Small intestine (tissue), 7 donors: ENCODE data around the gene KCNH2. TPM values are rescaled to one million over a fixed set of nuclear protein-coding genes. Genes with fewer than 3 reads are reported as not detected.
"Not testable (repeated sequence)": the region's sequence is repeated elsewhere in the genome, so short reads cannot be mapped to it uniquely, and the experiment has no call there.

Experiments used
- DNase-seq, 2 donors: peaks; one replicate each; pipeline versions ENCODE4 v3.0.0 to v3.0.0-alpha.2; 2013
- FAIRE-seq: peaks from 2 replicates; lab custom pipeline; 2012; peaks lifted over from hg19 to GRCh38; lab: Jason Lieb, UNC
- H3K27ac ChIP-seq, 3 donors: one replicate each; pipeline ENCODE4 v1.5.1; 2013; ENCODE audit warnings: low read length in 2 of 3, mild to moderate bottlenecking in 2 of 3, control low read depth in 1 of 3, inconsistent platforms in 1 of 3, low read depth in 1 of 3, moderate library complexity in 1 of 3
- H3K27me3 ChIP-seq, 3 donors: one replicate each; pipeline ENCODE4 v1.6.1; 2013; ENCODE audit warnings: low read length in 3 of 3, inconsistent platforms in 1 of 3; ENCODE audit not compliant: control insufficient read depth in 3 of 3, insufficient read depth in 3 of 3
- H3K36me3 ChIP-seq, 3 donors: one replicate each; pipeline ENCODE4 v1.6.1; 2013; ENCODE audit warnings: low read length in 3 of 3, inconsistent platforms in 1 of 3, low read depth in 1 of 3, mild to moderate bottlenecking in 1 of 3, moderate library complexity in 1 of 3; ENCODE audit not compliant: control insufficient read depth in 3 of 3, insufficient read depth in 2 of 3
- H3K4me1 ChIP-seq, 3 donors: one replicate each; pipeline ENCODE4 v1.6.1; 2013; ENCODE audit warnings: low read length in 2 of 3, inconsistent platforms in 1 of 3, low read depth in 1 of 3, mild to moderate bottlenecking in 1 of 3, moderate library complexity in 1 of 3; ENCODE audit not compliant: control insufficient read depth in 3 of 3, insufficient read depth in 2 of 3
- H3K4me3 ChIP-seq, 3 donors: one replicate each; pipeline ENCODE4 v1.5.1; 2013; ENCODE audit warnings: low read length in 3 of 3, control low read depth in 1 of 3, inconsistent platforms in 1 of 3, low read depth in 1 of 3, mild to moderate bottlenecking in 1 of 3, moderate library complexity in 1 of 3
- H3K9me3 ChIP-seq, 2 donors: one replicate each; pipeline ENCODE4 v1.6.1; 2013; ENCODE audit warnings: low read depth in 1 of 2, low read length in 1 of 2; ENCODE audit not compliant: control insufficient read depth in 2 of 2, insufficient read depth in 1 of 2
- WGBS, 3 donors: extraction: QIAGEN DNeasy Blood & Tissue Kit; methylation state at CpG; one replicate each; pipeline ENCODE4 v1.1.7; 2013; 5-methylcytosine and 5-hydroxymethylcytosine counted together
- polyA plus RNA-seq, 4 donors: library from polyadenylated mRNA; stranded (reverse) in 3 of 4; unstranded in 1 of 4; fragments of 200-250 nt in 3 of 4; fragments of 120-200 nt in 1 of 4; gene quantifications; one replicate each; pipeline versions ENCODE4 v1.2.1 to v1.2.3, GENCODE V29; 2013
- donor health status: healthy with polysubstance abuse.
- donor health status: control.
- donor health status: control.
- donor health status: Bipolar disorder and iron deficiency.
- donor health status: healthy.

Gene KCNH2
- polyA plus RNA-seq, 4 donors, result 2.4 to 5.7 (median 3.7) TPM; not detected in 1

- Histone ChIP-seq H3K36me3 (peaks cover 0 to 5% (median 0%) of the 10 kb centered on the region in 3 donors), H3K27ac (no peak overlapping the region), H3K4me1 (peaks cover 3 to 51% (median 6%) of the 10 kb centered on the region in 3 donors), H3K27me3 (peaks cover 3 to 30% (median 6%) of the 10 kb centered on the region in 3 donors), H3K9me3 (no peaks in the 10 kb centered on the region), H3K4me3 (no peak overlapping the region)
- peak in 1 of 2 donors; percentile 32 for DNase-seq
- no peak for FAIRE-seq
- 32 to 52% (median 43%) methylated on average over 8 of the region's 8 CpGs for WGBS, 3 donors
These were observed 36.8 kb upstream of the KCNH2 start for GRCh38 chr7:151014950-151015349.

GRCh38 chr7:151013733-151014497 lies 35.8 kb upstream of the KCNH2 start:
- 33 to 63% (median 38%) methylated on average over 54 to 55 of the region's 55 CpGs for WGBS, 3 donors
- H3K36me3 ChIP-seq, result peaks cover 0 to 5% (median 0%) of the 10 kb centered on the region in 3 donors
- peak overlapping the region in 1 of 3 donors; percentile 61 for H3K27ac ChIP-seq
- H3K27me3 ChIP-seq, result peaks cover 0 to 20% (median under 1%) of the 10 kb centered on the region in 3 donors
- no peaks in the 10 kb centered on the region for H3K9me3 ChIP-seq
- no peak for FAIRE-seq
- peak; percentile 57 to 87 for DNase-seq
- peaks cover 3 to 53% (median 6%) of the 10 kb centered on the region in 3 donors for H3K4me1 ChIP-seq
- H3K4me3 ChIP-seq, result peak overlapping the region in 2 of 3 donors; percentile 9 to 34

DNA sequence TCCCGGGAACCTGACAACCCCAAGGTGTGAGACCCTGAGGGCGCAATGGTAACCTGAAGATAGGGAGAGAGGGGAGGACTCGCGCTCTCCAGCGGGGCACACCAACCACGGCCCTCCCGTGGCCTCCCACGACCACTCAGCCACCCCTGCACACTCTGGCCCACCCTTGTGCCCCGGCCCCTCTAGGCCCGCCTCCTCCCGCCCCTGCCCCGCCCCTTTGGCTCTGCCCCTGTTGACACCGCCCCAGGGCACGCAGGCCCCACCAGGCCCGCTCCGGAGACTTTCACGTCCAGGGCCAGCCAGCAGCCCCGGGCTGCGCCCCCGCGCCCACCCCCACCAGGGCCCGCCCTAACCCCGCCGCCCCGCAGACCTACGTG lies 35.2 kb upstream of the KCNH2 start:
- Histone ChIP-seq H3K4me1 (peaks cover 3 to 49% (median 6%) of the 10 kb centered on the region in 3 donors), H3K27ac (peak overlapping the region; percentile 8 to 83 (median 81)), H3K4me3 (peak overlapping the region in 2 of 3 donors; percentile 9 to 18), H3K9me3 (no peaks in the 10 kb centered on the region), H3K27me3 (peaks cover 0 to 15% (median 0%) of the 10 kb centered on the region in 3 donors), H3K36me3 (peaks cover 0 to 5% (median 0%) of the 10 kb centered on the region in 3 donors)
- FAIRE-seq (no peak), DNase-seq (no peak)
- WGBS, 3 donors, result 21 to 52% (median 38%) methylated on average over 22 to 26 of the region's 26 CpGs

DNA sequence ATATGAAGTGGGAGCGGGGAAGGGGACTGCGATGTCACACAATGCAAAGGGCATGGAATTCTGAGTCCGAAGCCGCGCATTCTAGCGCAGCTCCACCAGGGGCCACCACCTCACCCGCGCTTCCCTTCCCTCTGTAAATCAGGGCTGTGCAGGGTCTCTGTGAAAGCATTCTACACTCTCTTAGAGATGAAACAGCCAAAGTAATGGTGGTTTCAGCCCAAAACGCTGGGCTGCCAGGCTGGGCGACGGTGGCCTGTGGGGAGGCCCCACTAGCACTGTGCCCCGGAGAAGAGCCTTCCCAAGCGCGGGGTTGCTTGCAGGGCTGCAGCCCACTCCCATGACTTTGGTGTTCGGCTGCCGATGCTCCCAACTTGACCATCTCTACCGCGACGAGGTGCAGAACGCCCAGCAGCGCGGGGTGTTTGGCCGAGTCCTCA lies 34.8 kb upstream of the KCNH2 start:
- peak in 1 of 2 donors; percentile 74 for DNase-seq
- peaks cover 0 to 11% (median 0%) of the 10 kb centered on the region in 3 donors for H3K27me3 ChIP-seq
- FAIRE-seq, result no peak
- H3K4me1 ChIP-seq, result peaks cover 3 to 45% (median 4%) of the 10 kb centered on the region in 3 donors
- no peaks in the 10 kb centered on the region for H3K9me3 ChIP-seq
- peaks cover 0 to 5% (median 0%) of the 10 kb centered on the region in 3 donors for H3K36me3 ChIP-seq
- H3K4me3 ChIP-seq, result peak overlapping the region in 1 of 3 donors; percentile 18
- 49 to 72% (median 62%) methylated on average over 23 of the region's 23 CpGs for WGBS, 3 donors
- H3K27ac ChIP-seq, result peak overlapping the region; percentile 27 to 83 (median 81)

DNA sequence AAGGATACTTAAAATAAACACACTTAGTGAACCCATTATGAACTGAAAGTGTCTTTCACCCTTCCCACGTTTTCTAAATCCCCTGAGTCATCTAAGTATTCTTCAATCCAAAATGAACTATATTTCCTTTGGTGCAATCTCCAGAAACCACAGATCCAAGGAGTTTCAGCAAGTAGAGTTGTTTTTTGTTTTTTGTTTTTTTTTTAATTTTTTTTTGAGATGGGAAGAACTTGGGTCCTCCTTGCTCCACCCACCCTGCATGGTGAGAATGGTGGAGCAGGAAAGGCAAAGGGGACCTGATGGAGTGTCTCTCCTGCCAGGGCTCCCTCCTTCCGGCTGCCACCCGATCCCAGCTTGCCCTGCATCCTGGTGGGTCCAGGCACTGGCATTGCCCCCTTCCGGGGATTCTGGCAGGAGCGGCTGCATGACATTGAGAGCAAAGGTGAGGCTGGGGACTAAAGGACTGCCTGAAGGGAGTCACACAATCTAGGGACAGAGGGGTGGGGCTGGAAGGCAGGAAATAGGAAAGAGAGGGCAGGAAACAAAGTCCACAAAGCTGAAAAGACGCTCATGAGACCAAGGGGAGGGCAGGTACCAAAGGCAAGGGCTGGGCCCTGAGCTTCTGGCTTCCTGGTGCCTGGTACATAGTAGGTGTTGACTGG lies 34.0 kb upstream of the KCNH2 start:
- 17 to 52% (median 29%) methylated on average over 6 of the region's 6 CpGs for WGBS, 3 donors
- Histone ChIP-seq H3K27ac (peak overlapping the region; percentile 27 to 83 (median 81)), H3K9me3 (no peaks in the 10 kb centered on the region), H3K36me3 (peaks cover 0 to 5% (median 0%) of the 10 kb centered on the region in 3 donors), H3K4me3 (no peak overlapping the region), H3K27me3 (peaks cover 0 to 3% (median 0%) of the 10 kb centered on the region in 3 donors), H3K4me1 (peaks cover 3 to 39% (median 7%) of the 10 kb centered on the region in 3 donors)
- FAIRE-seq, result no peak
- peak; percentile 91 to 97 for DNase-seq

DNA sequence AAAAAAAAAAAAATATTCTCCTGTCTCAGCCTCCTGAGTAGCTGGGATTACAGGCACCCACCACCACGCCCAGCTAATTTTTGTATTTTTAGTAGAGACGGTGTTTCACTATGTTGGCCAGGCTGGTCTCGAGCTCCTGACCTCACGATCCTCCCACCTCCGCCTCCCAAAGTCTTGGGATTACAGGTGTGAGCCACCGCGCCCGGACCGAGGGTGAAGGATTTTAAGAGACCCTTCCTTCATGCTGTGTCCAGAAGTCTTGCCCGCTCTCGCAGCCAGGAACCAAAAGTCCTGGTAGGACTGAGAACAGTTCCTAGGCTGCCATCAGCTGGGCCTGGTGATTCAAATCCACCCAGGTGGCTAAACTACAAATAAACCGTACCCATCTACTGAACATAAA lies 33.5 kb upstream of the KCNH2 start:
- not testable (repeated sequence) for H3K27me3 ChIP-seq, FAIRE-seq, H3K36me3 ChIP-seq, DNase-seq, H3K4me3 ChIP-seq, H3K9me3 ChIP-seq
- peaks cover 3 to 39% (median 7%) of the 10 kb centered on the region in 3 donors for H3K4me1 ChIP-seq
- WGBS, 3 donors, result 84 to 87% (median 84%) methylated on average over 12 of the region's 12 CpGs
- H3K27ac ChIP-seq, result peak overlapping the region in 2 of 3 donors; percentile 22 to 81

DNA sequence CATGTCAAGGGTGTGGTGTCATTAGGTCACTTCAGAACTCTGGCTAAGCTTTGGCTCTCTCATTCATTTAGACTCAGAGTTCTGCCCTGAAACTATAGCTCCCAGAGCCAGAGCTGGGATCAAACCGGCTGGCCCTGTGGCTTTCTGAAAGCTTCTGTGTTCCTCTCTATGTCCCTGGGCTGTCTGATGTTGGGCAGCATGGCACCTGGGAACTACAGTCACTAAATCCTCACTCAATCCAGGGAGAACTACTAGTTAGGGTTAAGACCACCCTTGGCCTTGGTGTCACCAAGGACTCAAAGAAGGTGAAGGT lies 32.9 kb upstream of the KCNH2 start:
- H3K4me3 ChIP-seq, result peak overlapping the region in 1 of 3 donors; percentile 32
- no peaks in the 10 kb centered on the region for H3K9me3 ChIP-seq
- FAIRE-seq, result no peak
- DNase-seq, result no peak
- H3K36me3 ChIP-seq, result peaks cover 0 to 5% (median 0%) of the 10 kb centered on the region in 3 donors
- 64 to 76% (median 66%) methylated on average over 1 of the region's 1 CpG for WGBS, 3 donors
- H3K27ac ChIP-seq, result peak overlapping the region in 2 of 3 donors; percentile 33 to 63
- peaks cover 3 to 39% (median 7%) of the 10 kb centered on the region in 3 donors for H3K4me1 ChIP-seq
- H3K27me3 ChIP-seq, result no peaks in the 10 kb centered on the region
